SK-N-SH treated with all-trans-retinoic acid at 6 μM for 48 hours (cell line): ENCODE data around the gene TOPAZ1.

Experiments
- ATAC-seq: fragments of 200-7000 bp; cut with Tn5 transposase; 3 replicates; pipeline ENCODE4 v1.9.1; 2020; ENCODE audit warnings: mild to moderate bottlenecking, moderate library complexity
- ARNTL ChIP-seq: fragments of 450-650 bp; formaldehyde crosslinking; IDR thresholded peaks from 2 replicates; pipeline ENCODE4 v1.5.0; 2020; ENCODE audit warnings: low read depth, mild to moderate bottlenecking, moderate library complexity, borderline replicate concordance
- BACH2 ChIP-seq: fragments of 250-450 bp; sonication (Bioruptor Pico); IDR thresholded peaks from 2 replicates; pipeline ENCODE4 v1.9.0; 2021; ENCODE audit warnings: mild to moderate bottlenecking, borderline replicate concordance
- CSDC2 ChIP-seq: fragments of 250-450 bp; sonication (Bioruptor Pico); IDR thresholded peaks from 2 replicates; pipeline ENCODE4 v1.5.0; 2020; ENCODE audit warnings: mild to moderate bottlenecking, moderate library complexity
- ESRRG ChIP-seq: fragments of 250-450 bp; sonication (Bioruptor Pico); IDR thresholded peaks from 2 replicates; pipeline ENCODE4 v1.6.1; 2021; ENCODE audit warnings: mild to moderate bottlenecking
- GLIS3 ChIP-seq: fragments of 250-450 bp; sonication (Bioruptor Pico); IDR thresholded peaks from 2 replicates; pipeline ENCODE4 v1.5.0; 2020; ENCODE audit warnings: mild to moderate bottlenecking, moderate library complexity
- ISL1 ChIP-seq: fragments of 250-450 bp; sonication (Bioruptor Pico); IDR thresholded peaks from 2 replicates; pipeline ENCODE4 v2.1.2; 2022; ENCODE audit warnings: mild to moderate bottlenecking, moderate library complexity
- OSR1 ChIP-seq: fragments of 250-450 bp; sonication (Bioruptor Pico); IDR thresholded peaks from 2 replicates; pipeline ENCODE4 v1.8.0; 2022; ENCODE audit warnings: moderate library complexity, mild to moderate bottlenecking, inconsistent platforms
- PPARA ChIP-seq: fragments of 250-450 bp; sonication (Bioruptor Pico); IDR thresholded peaks from 2 replicates; pipeline ENCODE4 v1.5.0; 2020; ENCODE audit warnings: mild to moderate bottlenecking, borderline replicate concordance
- RARB ChIP-seq: fragments of 250-450 bp; sonication (Bioruptor Pico); IDR thresholded peaks from 2 replicates; pipeline ENCODE4 v1.8.0; 2021; ENCODE audit warnings: mild to moderate bottlenecking, moderate library complexity
- SNAI2 ChIP-seq: fragments of 250-450 bp; sonication (Bioruptor Pico); IDR thresholded peaks from 2 replicates; pipeline ENCODE4 v1.5.0; 2020; ENCODE audit warnings: mild to moderate bottlenecking, moderate library complexity
- TCF4 ChIP-seq: fragments of 250-450 bp; sonication (Bioruptor Pico); IDR thresholded peaks from 2 replicates; pipeline ENCODE4 v1.8.0; 2021; ENCODE audit warnings: mild to moderate bottlenecking, moderate library complexity, borderline replicate concordance
- TOX ChIP-seq: fragments of 250-450 bp; sonication (Bioruptor Pico); IDR thresholded peaks from 2 replicates; pipeline ENCODE4 v1.8.0; 2021; ENCODE audit warnings: mild to moderate bottlenecking, moderate library complexity, borderline replicate concordance
- ZFP3 ChIP-seq: fragments of 250-450 bp; sonication (Bioruptor Pico); IDR thresholded peaks from 2 replicates; pipeline ENCODE4 v1.5.0; 2020; ENCODE audit warnings: mild to moderate bottlenecking, moderate library complexity
- ZFP30 ChIP-seq: fragments of 450-650 bp; formaldehyde crosslinking; IDR thresholded peaks from 2 replicates; pipeline ENCODE4 v1.5.0; 2022; ENCODE audit warnings: mild to moderate bottlenecking, moderate library complexity
- ZNF565 ChIP-seq: fragments of 450-650 bp; formaldehyde crosslinking; conservative IDR thresholded peaks from 2 replicates; pipeline ENCODE4 v1.5.0; 2020; ENCODE audit warnings: low read depth, mild to moderate bottlenecking, moderate library complexity
- ZNF70 ChIP-seq: fragments of 450-650 bp; formaldehyde crosslinking; IDR thresholded peaks from 2 replicates; pipeline ENCODE4 v1.5.0; 2020; ENCODE audit warnings: mild to moderate bottlenecking, moderate library complexity
- ZNF8 ChIP-seq: fragments of 450-650 bp; formaldehyde crosslinking; IDR thresholded peaks from 2 replicates; pipeline ENCODE4 v1.5.0; 2020; ENCODE audit warnings: mild to moderate bottlenecking, moderate library complexity
- TF ChIP-seq, protein P1 (sequence below): fragments of 250-450 bp; sonication (Bioruptor Pico); IDR thresholded peaks from 2 replicates; pipeline ENCODE4 v1.5.0; 2020; ENCODE audit warnings: mild to moderate bottlenecking, moderate library complexity
- TF ChIP-seq, protein P2 (sequence below): fragments of 250-450 bp; sonication (Bioruptor Pico); IDR thresholded peaks from 2 replicates; pipeline ENCODE4 v1.5.1; 2021; ENCODE audit warnings: mild to moderate bottlenecking, moderate library complexity
- TF ChIP-seq, protein P3 (sequence below): fragments of 250-450 bp; sonication (Bioruptor Pico); IDR thresholded peaks from 2 replicates; pipeline ENCODE4 v1.8.0; 2020; ENCODE audit warnings: mild to moderate bottlenecking, moderate library complexity, borderline replicate concordance

The TOPAZ1 gene

DNA sequence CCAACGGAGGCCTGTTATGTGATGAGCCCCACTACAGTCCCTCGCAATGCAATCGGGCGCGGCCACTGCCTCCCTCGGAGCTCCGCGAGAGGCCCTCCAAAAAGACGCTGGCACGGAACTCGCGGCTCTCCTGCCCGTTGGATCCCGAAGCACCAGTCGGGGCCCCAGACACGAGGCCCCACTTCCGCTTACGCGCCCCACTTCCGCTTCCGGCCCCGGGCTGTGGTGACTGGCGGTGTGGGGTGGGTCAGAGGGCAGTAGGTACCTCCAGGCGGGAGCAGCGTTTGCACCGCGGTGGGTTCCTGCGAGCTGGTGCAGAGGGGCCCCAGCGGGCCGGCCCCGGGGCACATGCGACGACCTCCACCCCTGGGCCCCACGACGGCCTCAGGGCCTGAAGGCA, at the start of gene TOPAZ1:
TOPAZ1 (plus strand) TSS at position 181 of the 400 bp plus-strand sequence; CDS start at position 349, 168 bp downstream.
- TF ChIP-seq ISL1 (CRISPR knock-in tag) (no peak), CSDC2 (no peak), ESRRG (CRISPR knock-in tag) (no peak), OSR1 (CRISPR knock-in tag) (no peak), RARB (CRISPR knock-in tag) (no peak), ARNTL (CRISPR knock-in tag) (no peak), PPARA (CRISPR knock-in tag) (no peak)
- ATAC-seq, result no peak

DNA sequence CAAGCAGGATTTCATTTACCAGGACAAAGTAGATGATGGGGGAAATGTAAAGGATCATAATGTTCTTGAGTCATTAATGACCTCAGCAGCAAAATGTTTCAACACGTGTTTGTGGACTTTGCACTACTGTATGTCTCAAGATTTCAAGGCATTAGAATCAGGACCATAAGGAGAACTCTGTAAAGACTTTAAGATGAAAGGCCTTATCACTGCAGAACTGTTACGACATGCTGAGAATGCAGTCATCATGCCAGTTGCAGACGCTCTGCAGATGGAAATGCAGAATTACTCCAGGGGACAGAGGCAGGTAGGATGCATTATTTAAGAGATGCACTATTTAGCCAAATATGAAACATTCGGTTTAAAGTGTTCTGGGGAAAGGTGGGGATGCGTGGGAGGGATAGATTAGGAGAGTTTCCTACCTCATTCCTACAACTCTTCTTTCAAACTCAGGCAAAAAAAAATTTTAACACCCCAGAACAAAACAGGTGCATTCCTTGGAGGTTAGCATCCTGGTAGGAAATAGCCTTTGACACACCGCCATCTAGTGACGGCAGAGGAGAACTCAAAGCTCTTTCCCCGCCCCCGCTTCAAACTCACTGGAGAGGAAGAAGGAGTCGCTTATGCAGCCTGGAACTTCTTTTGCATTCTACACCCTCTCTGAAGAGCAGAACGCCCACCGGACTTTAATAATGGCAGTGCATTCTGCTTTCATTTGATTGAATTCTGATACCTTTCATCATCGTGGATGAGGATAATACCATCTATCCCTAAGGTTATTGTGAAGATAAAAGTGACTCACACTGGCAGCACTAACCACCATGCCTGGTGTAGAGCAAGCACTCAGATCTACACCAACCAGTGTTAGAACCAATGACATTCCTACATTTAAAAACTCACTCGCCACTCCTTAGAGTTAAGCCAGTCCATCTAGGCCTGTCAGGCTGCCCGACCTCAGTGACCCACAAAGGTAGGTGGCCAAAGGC, 43.1 kb upstream of the TOPAZ1 start:
- TF ChIP-seq SNAI2 (CRISPR knock-in tag) (0 out of 2 replicates have a peak, but pooled peaks have one; percentile 14), ARNTL (CRISPR knock-in tag) (no peak)
- TF ChIP-seq, all 23 proteins: peak for 1
- peak; percentile 98 for ATAC-seq

DNA sequence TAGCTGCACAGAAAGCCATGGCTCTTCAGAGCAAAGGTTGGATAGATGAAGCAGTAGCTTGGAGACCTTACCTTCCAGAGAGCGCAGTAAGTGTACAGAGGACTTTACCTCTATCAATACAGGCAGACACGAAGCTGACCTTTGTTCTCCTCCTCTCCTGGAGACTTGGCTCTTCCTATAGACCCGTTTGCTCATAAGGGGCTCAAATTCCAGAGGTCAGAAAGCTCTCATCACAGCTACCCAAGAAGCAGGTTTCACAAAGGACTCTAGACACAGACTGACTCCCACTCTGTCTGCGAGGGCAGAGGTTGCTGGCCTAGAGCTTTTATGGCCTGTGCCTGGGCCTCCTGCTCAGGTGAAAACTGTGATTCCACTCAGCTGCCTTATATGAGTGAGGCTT, 35.4 kb upstream of the TOPAZ1 start:
- TF ChIP-seq, protein P1, sequence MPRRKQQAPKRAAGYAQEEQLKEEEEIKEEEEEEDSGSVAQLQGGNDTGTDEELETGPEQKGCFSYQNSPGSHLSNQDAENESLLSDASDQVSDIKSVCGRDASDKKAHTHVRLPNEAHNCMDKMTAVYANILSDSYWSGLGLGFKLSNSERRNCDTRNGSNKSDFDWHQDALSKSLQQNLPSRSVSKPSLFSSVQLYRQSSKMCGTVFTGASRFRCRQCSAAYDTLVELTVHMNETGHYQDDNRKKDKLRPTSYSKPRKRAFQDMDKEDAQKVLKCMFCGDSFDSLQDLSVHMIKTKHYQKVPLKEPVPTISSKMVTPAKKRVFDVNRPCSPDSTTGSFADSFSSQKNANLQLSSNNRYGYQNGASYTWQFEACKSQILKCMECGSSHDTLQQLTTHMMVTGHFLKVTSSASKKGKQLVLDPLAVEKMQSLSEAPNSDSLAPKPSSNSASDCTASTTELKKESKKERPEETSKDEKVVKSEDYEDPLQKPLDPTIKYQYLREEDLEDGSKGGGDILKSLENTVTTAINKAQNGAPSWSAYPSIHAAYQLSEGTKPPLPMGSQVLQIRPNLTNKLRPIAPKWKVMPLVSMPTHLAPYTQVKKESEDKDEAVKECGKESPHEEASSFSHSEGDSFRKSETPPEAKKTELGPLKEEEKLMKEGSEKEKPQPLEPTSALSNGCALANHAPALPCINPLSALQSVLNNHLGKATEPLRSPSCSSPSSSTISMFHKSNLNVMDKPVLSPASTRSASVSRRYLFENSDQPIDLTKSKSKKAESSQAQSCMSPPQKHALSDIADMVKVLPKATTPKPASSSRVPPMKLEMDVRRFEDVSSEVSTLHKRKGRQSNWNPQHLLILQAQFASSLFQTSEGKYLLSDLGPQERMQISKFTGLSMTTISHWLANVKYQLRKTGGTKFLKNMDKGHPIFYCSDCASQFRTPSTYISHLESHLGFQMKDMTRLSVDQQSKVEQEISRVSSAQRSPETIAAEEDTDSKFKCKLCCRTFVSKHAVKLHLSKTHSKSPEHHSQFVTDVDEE, result no peak
- no peak for TF ChIP-seq ZFP3
- no peak for TF ChIP-seq ESRRG (CRISPR knock-in tag)
- TF ChIP-seq BACH2 (CRISPR knock-in tag), result no peak
- no peak for TF ChIP-seq CSDC2
- TF ChIP-seq, protein P2, sequence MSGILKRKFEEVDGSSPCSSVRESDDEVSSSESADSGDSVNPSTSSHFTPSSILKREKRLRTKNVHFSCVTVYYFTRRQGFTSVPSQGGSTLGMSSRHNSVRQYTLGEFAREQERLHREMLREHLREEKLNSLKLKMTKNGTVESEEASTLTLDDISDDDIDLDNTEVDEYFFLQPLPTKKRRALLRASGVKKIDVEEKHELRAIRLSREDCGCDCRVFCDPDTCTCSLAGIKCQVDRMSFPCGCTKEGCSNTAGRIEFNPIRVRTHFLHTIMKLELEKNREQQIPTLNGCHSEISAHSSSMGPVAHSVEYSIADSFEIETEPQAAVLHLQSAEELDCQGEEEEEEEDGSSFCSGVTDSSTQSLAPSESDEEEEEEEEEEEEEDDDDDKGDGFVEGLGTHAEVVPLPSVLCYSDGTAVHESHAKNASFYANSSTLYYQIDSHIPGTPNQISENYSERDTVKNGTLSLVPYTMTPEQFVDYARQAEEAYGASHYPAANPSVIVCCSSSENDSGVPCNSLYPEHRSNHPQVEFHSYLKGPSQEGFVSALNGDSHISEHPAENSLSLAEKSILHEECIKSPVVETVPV (CRISPR knock-in tag), result no peak
- TF ChIP-seq ZNF70 (CRISPR knock-in tag), result no peak
- no peak for TF ChIP-seq GLIS3 (CRISPR knock-in tag)
- TF ChIP-seq TCF4 (CRISPR knock-in tag), result no peak
- TF ChIP-seq OSR1 (CRISPR knock-in tag), result no peak
- no peak for ATAC-seq

DNA sequence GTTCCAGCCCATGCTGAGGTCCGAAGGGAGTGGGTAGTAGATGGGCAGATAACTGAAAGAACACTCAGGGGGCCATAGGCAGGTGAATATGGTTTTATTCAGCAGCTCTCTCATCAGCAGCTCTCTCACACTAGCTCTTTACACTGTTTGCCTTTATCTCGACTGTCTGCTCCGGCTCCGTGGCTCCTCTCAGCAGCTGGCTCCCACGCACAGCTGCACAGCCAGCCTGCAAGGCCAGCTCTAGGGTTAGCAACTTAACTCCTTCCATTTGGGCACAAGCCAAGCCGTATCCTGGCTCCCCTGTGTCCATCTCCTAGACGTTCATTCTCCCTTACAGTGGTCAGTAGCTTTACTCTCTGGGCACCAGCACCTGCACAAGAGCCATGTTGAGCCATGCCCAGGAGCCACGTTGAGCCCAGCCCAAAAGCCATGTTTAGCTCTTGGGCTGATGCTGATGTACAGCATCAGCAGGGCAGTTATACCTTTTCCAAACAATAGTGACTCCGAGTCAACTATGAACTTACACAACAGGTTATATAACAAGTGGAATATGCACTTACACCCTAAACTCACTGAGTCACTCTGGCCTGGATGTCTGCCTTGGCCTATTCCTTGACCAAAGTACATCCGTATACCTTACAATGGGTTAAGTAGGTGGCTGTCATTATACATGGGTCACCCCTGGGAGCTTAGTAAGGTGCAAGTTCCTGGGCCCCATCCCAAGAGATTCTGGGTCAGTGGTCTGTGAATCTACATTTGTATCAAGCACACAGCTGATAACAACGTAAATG, 34.6 kb upstream of the TOPAZ1 start:
- TF ChIP-seq OSR1 (CRISPR knock-in tag) (no peak), ZNF8 (CRISPR knock-in tag) (no peak), RARB (CRISPR knock-in tag) (no peak), ZFP30 (CRISPR knock-in tag) (no peak), ARNTL (CRISPR knock-in tag) (no peak), SNAI2 (CRISPR knock-in tag) (no peak), TCF4 (CRISPR knock-in tag) (no peak), TOX (CRISPR knock-in tag) (no peak), PPARA (CRISPR knock-in tag) (no peak), ZNF565 (CRISPR knock-in tag) (no peak), ZNF70 (CRISPR knock-in tag) (no peak)
- TF ChIP-seq, protein P3, sequence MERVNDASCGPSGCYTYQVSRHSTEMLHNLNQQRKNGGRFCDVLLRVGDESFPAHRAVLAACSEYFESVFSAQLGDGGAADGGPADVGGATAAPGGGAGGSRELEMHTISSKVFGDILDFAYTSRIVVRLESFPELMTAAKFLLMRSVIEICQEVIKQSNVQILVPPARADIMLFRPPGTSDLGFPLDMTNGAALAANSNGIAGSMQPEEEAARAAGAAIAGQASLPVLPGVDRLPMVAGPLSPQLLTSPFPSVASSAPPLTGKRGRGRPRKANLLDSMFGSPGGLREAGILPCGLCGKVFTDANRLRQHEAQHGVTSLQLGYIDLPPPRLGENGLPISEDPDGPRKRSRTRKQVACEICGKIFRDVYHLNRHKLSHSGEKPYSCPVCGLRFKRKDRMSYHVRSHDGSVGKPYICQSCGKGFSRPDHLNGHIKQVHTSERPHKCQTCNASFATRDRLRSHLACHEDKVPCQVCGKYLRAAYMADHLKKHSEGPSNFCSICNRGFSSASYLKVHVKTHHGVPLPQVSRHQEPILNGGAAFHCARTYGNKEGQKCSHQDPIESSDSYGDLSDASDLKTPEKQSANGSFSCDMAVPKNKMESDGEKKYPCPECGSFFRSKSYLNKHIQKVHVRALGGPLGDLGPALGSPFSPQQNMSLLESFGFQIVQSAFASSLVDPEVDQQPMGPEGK (CRISPR knock-in tag), result no peak
- TF ChIP-seq, protein P2 (CRISPR knock-in tag), result no peak
- TF ChIP-seq, protein P1, result no peak
- no peak for ATAC-seq
